CD4-positive, alpha-beta T cell treated with Interferon alpha-2 for 1 hour (primary cell): Measurements from ENCODE around the gene PTPN11.
A peak's percentile ranks its signal among the peaks of the same experiment; 100 is the strongest.
"Not testable (repeated sequence)": the region's sequence is repeated elsewhere in the genome, so short reads cannot be mapped to it uniquely, and the experiment has no call there.

Source experiments
- DNase-seq, 2 donors: peaks; one replicate each; pipeline ENCODE4 v3.0.0-alpha.2; 2020 to 2022

PTPN11 gene

DNA sequence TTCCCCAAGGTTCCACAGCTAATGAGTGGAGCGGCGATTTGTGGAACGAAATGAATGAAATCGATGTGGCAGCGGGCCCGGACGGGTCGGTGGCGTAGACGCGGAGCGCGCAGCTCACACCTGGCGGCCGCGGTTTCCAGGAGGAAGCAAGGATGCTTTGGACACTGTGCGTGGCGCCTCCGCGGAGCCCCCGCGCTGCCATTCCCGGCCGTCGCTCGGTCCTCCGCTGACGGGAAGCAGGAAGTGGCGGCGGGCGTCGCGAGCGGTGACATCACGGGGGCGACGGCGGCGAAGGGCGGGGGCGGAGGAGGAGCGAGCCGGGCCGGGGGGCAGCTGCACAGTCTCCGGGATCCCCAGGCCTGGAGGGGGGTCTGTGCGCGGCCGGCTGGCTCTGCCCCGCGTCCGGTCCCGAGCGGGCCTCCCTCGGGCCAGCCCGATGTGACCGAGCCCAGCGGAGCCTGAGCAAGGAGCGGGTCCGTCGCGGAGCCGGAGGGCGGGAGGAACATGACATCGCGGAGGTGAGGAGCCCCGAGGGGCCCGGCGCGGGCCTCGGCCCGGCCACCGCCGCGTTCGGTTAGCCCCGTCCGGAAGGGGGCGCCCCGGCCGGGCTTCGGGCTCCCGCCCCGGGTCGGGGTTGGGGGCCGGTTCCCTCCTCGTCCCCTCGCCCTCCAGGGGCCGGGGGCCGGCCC lies at the start of gene PTPN11:
Gene PTPN11 (plus strand): TSS at position 340 of the 689 bp plus-strand sequence. CDS start 165 bp downstream, at position 505.
- DNase-seq: peak; percentile 85 to 91

DNA sequence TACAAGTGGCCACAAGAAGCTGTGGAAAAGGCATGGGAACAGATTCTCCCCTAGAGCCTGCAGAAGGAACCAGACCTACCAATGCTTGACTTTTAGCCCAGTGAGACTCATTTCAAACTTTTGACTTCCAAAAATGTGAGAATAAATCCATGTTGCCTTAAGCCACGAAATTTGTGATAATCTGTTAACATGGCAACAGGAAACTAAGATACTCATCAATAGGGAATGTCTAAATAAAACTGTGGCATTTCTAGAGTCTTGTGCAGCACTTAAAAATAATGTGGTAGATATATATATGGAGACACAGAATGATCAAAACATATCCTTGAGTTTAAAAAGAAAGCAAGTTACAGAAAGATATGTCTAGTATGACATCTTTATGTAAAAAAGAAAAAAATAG lies 48.5 kb upstream of the PTPN11 start:
- DNase-seq: no peak

DNA sequence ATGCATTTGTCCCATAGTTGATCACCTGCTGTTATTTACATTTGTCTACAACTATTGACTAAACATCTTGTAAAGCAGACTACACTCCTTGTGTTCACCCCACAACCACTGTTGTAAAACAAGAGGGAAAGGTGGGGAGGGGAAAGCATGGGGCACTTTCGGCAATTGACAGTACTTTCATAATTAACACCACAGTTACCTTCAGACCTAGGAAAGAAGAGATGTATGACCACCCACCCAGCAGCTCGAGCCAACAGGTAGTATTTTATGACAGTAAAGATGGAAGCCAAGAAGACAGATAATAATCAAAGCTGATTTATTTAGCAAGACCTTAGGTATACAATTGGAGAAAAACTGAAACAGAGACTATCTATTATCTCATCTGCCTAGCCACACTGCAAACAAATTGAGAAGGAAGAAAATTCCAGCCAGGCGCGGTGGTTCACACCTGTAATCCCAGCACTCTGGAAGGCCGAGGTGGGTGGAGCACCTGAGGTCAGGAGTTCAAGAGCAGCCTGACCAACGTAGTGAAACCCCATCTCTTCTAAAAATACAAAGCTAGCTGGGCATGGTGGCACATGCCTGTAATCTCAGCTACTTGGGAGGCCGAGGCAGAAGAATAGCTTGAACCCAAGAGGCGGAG lies 47.8 kb upstream of the PTPN11 start:
- no peak for DNase-seq

DNA sequence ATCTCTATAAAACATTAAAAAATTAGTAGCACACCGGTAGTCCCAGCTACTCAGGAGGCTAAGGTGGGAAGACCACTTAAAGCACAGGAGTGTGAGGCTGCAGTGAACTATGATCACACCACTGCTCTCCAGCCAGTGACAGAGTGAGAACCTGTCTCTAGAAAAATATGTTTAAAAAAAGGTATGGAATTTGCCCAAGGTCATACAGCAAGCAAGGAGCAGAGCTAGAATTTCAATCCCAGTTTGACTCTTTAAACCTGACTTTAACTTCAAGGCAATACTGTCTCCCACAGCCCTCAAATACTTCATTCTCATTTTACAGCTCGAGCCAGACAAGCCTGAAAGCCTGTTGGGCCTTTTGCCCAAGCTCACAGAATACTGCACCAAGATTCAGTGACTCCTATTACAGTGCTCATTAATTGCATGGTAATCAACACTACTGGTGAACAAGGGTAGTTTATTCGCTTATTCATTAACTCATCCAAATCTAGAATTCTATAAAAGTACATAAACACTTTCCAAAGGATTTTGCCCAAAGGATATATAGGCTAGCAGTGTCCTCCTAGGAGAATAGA lies 44.5 kb upstream of the PTPN11 start:
- DNase-seq: no peak

DNA sequence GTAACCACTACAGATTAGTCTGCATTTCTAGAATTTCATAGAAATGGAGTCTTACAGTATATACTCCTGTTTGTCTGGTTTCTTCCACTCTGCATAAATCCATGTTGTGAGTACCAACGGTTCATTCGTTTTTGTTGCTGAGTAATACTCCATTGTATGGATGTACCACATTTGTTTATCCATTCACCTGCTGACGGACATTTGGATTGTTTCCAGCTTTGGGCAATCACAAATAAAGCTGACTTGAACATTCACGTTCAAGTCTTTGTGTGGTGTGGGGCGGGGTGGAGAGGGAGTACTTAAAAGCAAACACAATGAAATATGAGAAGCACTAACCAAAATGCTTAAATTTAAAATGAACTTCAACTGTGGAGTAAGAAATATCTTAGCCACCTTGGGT lies 43.6 kb upstream of the PTPN11 start:
- no peak for DNase-seq

DNA sequence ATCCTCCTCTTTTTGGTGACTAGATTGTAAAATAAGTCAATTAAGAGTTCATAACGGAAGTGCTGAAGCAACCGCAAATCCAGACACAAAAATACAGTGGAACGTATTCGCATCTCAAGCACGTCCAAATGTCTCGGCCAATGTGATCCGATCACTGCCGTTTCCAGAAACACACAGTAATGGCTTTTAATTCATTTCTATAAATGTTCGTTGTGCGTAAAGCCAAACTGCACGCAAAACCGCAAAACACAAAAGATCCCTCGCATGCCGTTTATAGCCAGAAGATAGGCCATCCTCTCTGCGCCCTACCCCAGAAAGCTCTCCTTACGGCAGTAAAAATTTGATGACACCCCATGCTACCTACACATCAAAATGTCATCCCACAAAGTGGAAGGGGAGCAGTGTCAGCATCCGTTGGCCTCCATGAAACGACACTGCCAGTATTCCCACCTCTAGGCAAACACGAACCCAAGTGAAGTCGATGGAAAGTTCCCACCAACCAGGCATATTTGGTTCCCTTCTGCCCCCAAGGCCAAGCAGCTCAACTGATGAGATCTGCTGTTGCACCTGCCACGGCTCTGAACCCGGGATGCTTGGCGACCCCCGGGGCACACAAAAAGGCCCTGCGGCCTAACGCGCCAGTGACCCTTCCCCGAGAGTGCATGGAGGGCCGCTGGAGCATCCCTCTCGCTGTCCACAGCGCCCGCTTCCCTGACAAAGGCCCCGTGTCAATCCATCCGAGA lies 37.9 kb upstream of the PTPN11 start:
- no peak for DNase-seq

DNA sequence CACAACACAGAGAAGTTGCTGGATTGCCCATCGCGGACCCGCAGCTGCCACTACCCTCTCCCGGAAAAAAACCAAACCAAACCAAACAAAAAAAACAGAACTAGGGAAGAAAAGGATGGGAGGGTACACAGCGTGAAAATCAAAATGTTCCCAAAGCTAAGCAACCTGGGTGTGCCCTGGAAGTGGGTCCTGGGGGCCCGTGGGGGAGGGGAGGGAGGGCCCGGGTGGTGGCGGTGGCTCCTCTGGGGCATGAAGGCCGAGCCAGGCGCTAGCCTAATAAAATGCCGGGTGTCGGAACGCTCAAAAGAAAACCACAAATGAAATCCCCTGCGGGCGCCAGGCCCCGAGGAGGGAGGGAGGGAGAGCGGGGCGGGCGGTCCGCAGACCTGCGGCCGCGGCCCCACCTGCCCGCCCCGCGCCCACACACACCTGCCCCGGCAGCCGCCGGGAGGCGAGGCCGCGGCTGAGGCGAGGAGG lies 37.3 kb upstream of the PTPN11 start:
- peak; percentile 14 to 53 for DNase-seq

DNA sequence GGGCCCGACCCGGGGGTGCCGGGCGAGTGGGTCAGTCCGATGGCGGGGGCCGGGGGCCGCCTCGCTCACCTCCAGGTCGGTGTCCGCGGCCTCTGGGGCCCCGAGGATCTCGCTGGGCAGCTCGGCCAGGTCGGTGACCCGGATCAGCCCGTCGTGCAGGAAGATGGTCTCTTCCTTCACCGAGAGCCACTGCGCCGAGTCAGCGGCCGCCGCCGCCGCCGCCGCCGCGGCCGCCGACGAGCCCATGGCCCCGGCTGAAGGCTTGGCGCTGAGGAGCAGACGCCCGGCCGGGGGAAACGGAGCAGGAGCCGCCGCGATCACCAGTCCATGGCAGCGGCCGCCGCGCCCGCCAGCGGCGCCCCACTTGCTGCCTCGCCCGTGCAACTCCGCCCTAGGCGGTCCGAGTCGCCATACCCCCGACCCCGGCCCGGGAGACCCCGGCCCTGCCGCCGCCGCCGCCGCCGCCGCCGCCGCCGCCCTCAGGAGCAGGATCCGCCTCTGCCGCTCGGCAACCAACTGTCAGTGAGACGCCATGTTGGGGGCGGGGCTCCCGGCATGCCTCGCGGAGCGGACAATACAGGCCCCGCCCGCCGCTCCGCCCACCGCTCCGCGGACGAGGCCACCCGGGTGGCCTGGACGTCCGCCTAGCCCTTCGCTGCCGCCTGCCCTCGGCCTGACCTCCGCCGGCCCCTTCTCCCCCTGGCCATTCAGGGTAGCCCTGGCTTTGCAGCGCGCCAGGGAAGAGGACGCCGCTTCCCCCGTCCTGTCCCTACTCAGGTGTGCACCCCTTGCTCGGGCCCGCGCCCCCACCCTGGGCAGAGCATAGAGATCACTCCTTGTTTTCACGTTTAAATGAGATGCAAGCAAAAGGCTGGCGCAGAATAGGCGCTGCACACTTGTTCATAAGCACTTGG lies 36.6 kb upstream of the PTPN11 start, which contains the start of gene HECTD4:
Gene HECTD4 (minus strand): TSS at position 549 of the 914 bp plus-strand sequence. CDS start 303 bp downstream, at position 246.
- peak; percentile 88 to 91 for DNase-seq

DNA sequence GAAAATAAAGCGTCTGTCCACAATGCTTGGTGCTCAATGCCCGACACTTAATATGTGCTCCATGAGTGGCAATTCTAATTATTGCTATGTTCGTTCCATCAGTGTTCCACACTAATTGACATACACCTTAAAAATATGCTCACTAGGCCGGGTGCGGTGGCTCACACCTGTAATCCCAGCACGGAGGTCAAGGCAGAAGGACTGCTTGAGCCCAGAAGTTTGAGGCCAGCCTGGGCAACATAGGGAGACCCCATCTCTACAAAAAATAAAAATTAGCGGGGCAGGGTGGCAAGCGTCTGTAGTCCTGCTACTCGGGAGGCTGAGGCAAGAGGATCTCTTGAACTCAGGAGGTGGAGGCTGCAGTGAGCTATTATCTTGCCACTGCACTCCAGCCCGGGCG lies 35.9 kb upstream of the PTPN11 start:
- no peak for DNase-seq

DNA sequence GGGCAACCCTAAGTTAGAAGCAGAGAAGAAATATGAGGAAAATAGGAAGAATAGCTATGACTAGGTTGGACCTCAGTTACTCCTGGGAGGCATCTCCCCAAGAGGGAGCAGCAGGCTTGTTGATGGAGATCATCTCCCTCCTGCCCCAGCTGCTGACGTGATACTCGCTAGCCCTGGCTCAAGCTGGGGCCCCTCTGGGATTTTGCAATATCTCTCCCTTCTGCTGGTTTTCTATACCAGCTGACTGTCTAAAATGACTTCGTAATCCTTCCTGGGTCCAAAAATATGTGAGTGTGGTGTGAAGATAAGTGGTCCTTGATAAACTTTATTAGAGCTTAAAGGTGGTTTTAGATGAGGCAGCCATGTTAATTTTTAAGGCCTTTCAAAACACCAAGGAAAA lies 32.0 kb upstream of the PTPN11 start:
- DNase-seq: no peak

DNA sequence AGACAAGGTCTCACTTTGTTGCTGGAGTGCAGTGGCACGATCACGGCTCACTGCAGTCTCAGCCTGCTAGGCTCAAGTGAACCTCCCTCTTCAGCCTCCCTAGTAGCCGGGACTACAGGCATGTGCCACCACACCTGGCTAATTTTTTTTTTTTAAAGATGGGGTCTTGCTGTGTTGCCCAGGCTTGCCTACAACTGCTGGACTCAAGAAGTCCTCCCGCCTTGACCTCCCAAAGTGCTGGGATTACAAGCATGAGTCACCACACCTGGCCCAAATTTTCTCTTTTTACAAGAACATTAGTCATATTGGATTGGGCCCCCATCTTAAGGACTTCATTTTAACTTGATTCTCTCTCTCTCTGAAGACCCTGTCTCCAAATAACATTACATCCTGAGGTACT lies 29.5 kb upstream of the PTPN11 start:
- DNase-seq: no peak

DNA sequence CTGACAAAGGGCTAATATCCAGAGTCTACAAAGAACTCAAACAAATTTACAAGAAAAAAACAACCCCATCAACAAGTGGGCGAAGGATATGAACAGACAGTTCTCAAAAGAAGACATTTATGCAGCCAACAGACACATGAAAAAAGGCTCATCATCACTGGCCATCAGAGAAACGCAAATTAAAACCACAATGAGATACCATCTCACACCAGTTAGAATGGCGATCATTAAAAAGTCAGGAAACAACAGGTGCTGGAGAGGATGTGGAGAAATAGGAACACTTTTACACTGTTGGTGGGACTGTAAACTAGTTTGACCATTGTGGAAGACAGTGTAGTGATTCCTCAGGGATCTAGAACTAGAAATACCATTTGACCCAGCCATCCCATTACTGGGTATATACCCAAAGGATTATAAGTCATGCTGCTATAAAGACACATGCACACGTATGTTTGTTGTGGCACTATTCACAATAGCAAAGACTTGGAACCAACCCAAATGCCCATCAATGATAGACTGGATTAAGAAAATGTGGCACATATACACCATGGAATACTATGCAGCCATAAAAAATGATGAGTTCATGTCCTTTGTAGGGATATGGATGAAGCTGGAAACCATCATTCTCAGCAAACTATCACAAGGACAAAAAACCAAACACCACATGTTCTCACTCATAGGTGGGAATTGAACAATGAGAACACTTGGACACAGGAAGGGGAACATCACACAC lies 28.7 kb upstream of the PTPN11 start:
- DNase-seq: not testable (repeated sequence)

DNA sequence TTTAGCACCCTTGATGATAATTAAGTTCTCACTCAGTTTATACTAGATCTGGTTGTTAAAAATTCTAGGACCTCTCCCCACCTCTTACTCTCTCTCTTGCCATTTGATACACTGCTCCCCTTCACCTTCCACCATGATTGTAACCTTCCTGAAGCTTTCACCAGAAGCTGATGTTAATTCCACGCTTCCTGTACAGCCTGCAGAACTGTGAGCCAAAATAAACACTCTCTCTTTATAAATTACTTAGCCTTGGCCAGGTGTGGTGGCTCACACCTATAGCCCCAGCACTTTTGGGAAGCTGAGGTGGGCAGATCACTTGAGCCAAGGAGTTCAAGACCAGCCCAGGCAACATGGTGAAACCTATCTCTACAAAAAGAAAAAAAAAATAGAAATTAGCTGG lies 25.4 kb upstream of the PTPN11 start:
- DNase-seq: no peak

DNA sequence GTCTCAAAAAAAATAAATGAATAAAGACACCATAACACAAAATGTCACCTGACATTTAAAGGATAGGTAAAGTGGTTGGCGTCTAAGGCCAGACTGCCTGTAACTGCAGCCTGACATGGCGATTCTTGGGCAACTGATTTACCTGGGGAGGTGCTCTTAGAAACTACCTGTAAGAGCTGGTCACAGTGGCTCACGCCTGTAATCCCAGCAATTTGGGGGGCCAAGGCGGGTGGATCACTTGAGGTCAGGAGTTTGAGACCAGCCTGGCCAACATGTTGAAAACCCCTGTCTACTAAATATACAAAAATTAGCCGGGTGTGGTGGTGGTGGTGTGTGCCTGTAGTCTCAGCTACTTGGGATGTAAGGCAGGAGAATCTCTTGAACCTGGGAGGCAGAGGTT lies 17.7 kb upstream of the PTPN11 start:
- DNase-seq: no peak

DNA sequence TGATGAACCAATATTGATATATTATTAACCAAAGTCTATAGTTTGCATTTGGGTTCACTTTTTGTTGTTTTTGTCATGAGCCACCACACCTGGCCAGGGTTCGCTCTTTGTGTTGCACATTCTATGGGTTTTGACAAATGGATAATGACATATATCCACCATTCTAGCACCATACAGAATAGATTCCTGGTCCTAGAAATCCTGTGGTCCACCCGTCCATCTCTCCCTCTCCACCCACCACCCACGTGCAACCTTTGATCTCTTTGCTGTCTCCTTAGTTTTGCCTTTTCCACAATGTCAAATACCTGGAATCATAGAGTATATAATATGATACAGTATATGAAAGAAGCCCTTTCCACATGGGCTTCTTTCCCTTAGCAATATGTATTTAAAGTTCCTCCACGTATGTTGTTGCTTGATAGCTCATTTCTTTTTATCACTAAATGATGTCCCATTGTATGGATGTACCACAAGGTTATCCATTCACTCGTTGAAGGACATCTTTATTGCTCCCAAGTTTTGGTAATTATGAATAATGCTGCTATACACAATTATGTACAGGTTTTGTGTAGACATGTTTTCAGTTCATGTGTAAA lies 16.7 kb upstream of the PTPN11 start:
- no peak for DNase-seq

DNA sequence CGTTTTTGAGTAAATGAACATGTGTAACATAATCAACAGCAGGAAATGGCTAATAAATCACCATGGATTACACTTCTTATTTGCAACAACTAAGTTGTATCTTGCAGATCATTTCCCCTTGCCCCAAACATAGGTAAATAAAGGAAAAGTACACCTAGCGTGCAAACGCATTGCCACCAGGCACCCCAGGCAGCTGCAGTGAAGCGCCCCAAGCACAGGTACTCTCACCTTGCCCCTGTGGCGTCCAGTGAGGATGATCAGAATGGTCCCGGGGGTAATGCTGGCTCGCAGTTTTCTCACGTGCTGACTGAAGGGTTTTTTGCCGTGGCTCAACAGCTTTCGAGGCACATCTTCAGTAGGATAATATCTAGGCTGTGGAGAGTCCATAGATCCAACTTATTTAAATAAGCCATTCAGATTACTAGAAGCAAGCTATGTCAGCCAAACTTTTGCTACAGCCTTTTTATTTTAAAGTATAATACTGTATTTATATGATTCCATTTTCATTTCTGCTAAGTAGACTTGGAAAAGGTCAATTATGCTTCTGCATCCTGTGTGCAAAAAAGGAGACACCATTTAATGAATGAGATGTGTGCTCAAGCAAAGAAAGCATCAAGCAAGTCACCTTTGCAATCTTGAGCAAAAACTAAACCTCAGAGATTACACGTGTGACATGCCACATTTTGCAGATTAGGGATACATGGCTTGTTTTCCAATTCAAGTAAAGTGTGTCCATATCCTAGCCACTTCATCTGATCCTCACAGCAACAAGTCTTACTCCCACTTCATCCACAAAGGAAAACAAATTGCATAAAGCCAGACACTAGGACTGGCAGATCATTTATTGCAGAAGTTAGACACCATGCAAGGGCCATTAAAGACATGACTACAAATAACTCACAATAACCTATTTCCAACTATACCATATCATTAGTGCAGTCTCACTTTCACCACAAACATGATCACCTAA lies 11.9 kb upstream of the PTPN11 start:
- DNase-seq: no peak

DNA sequence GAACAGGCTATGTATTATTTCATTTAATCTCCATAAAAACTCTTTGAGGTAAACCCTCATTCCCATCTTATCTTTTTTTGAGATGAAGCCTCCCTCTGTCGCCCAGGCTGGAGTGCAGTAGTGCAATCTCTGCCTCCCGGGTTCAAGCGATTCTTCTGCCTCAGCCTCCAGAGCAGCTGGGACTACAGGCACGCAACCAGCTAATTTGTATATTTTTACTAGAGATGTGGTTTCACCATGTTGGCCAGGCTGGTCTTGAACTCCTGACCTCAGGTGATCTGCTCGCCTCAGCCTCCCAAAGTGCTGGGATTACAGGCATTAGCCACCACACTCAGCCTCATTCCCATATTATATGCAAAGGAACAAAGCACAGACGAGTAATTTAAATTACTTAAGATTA lies 11.1 kb upstream of the PTPN11 start:
- DNase-seq: not testable (repeated sequence)

DNA sequence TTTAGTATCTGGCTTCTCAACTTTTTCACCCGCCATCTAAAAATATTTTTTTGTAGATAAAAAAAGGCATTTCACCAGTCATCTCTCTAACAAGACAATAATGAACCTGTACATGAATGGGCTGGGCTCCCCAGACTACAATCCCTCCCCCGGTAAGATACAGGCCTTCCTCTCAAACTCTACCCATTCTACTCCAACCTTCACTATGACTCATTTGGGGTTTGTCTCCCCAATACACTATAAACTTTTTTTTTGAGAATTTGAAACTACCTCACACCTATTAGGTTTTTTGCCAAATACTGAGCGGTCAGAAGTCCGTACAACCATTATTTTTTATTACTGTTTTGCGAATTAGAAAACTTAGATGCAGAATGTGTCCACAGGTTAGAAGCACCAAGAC lies 10.1 kb upstream of the PTPN11 start:
- peak in 1 of 2 donors; percentile 55 for DNase-seq

DNA sequence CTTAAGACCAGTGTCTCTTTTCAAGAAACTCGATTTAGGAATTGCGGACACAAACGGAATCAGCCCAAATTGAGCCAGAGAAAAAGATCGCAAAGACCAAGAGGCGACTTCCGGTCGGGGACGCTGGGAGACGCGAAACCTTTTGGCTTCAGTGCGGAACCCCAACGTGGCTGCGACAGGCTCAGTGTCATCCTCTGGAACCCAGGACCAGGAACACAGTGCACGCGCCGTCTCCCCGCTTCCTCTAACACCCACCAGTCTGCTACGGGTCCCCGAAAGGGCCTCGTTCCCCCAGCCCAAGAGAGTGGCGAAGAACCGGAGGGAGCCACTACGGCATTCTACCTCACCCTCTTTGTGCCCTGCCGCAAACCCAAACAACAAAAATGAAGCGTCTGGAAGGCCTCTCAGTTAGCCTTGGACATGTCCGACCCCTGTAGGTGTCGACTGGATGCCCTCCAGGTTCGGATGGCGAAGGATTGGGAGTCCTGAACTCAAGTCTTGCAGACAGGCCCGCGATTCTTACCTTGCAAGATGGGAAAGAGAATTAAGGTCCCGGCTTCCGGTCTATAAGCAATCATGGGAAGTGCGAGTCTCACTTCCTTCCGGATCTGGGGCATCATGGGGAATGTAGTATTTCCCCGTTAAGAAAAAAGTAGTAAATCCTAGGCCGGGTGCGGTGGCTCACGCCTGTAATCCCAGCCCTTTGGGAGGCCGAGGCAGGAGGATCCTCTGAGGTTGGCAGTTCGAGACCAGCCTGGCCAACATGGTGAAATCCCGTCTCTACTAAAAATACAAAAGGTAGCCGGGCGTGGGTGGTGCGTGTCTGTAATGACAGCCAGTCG lies 9.5 kb upstream of the PTPN11 start, which contains the start of gene RPL6:
Gene RPL6 (minus strand): TSS at position 542 of the 842 bp plus-strand sequence. CDS start 949 bp downstream, outside the sequence.
- DNase-seq: peak; percentile 84 to 90
